ENCODE results near the gene KCTD18. TPM values are rescaled to one million over a fixed set of nuclear protein-coding genes. Genes with fewer than 3 reads are reported as not detected.

KCTD18 gene
- total RNA-seq, 1 experiment from 2014 or later = 14.7 TPM

- no peaks in the 10 kb centered on the region for H3K9me3 ChIP-seq (ENCODE audit: control insufficient read depth, insufficient read depth, low read depth, low read length)
- no TSS peak for BruUV-seq (replicated peaks)
- H3K27me3 ChIP-seq (ENCODE audit: control insufficient read depth, insufficient read depth, low read length) = no peaks in the 10 kb centered on the region
- no peak overlapping the region for H3K27ac ChIP-seq (ENCODE audit: low read length)
- ATAC-seq (peak; percentile 78), DNase-seq (ENCODE audit: low read depth, low spot score) (peak; percentile 20)
- H3K36me3 ChIP-seq (ENCODE audit: control insufficient read depth, insufficient read depth, low read length) = no peaks in the 10 kb centered on the region
- in situ Hi-C loops (cut with HindIII; ENCODE audit: low pct_unique_long_range_greater_than_20kb, low sequenced_read_pairs) (no loop called here), intact Hi-C loops (cut with micrococcal nuclease; ENCODE audit: unreplicated experiment) (loop anchor here (10.0 kb wide), 1 partner anchor 169 kb away; no protein-coding TSS in a partner anchor)
- peaks cover 23% of the 10 kb centered on the region for H3K4me1 ChIP-seq (ENCODE audit: control insufficient read depth, insufficient read depth, low read length)
- peak; percentile 80 for TF ChIP-seq CTCF (IDR thresholded peaks at IDR 0.05)
- no peak for TF ChIP-seq REST (IDR thresholded peaks at IDR 0.05; ENCODE audit: insufficient read depth in 1 of 2, low read depth in 2 of 2, low read length in 1 of 2)
- peak; percentile 66 for TF ChIP-seq POLR2AphosphoS5 (IDR thresholded peaks at IDR 0.05; ENCODE audit: low read depth, low read length)
- no peak overlapping the region for H3K4me3 ChIP-seq (ENCODE audit: low read depth in 2 of 2, low read length in 2 of 2)
- CTCF ChIA-PET = interaction anchor here (0.6 to 1.3 kb wide), 4 partner anchors 220 to 510 kb away, joined by 3 to 7 read pairs (median 3); no protein-coding TSS in a partner anchor
- POLR2A ChIA-PET = interaction anchor here (0.8 kb wide), 1 partner anchor 42 kb away, joined by 5 read pairs; the partner anchor contains the start of gene SGO2
Observed at GRCh38 chr2:200483729-200484198, 26.1 kb downstream of the KCTD18 start.

GRCh38 chr2:200482194-200482593, 27.7 kb downstream of the KCTD18 start:
- TF ChIP-seq TCF7L2 (IDR thresholded peaks at IDR 0.05; ENCODE audit: low read depth, low read length) (no peak), CTCF (IDR thresholded peaks at IDR 0.05) (no peak), POLR2AphosphoS5 (IDR thresholded peaks at IDR 0.05; ENCODE audit: low read depth, low read length) (no peak), SIN3A (IDR thresholded peaks at IDR 0.05; ENCODE audit: borderline replicate concordance, insufficient read depth, low read depth, low read length) (no peak), REST (IDR thresholded peaks at IDR 0.05; ENCODE audit: insufficient read depth in 1 of 2, low read depth in 2 of 2, low read length in 1 of 2) (no peak)

More at GRCh38 chr2:200482194-200482593, 27.7 kb downstream of the KCTD18 start:
- CTCF ChIA-PET = interaction anchor here (1.2 to 1.4 kb wide), 3 partner anchors 10 to 342 kb away, joined by 3 to 6 read pairs (median 3); partner anchors contain the start of gene KCTD18
- no peak overlapping the region for H3K4me3 ChIP-seq (ENCODE audit: low read depth in 2 of 2, low read length in 2 of 2)
- BruUV-seq (replicated peaks) = no TSS peak
- intact Hi-C loops (cut with micrococcal nuclease; ENCODE audit: unreplicated experiment) (loop anchor here (10.0 kb wide), 1 partner anchor 167 kb away; no protein-coding TSS in a partner anchor), in situ Hi-C loops (cut with HindIII; ENCODE audit: low pct_unique_long_range_greater_than_20kb, low sequenced_read_pairs) (no loop called here)
- POLR2A ChIA-PET = interaction anchor here (0.6 kb wide), 2 partner anchors 18 to 40 kb away, joined by 3 read pairs; no protein-coding TSS in a partner anchor
- H3K36me3 ChIP-seq (ENCODE audit: control insufficient read depth, insufficient read depth, low read length) = peaks cover 7% of the 10 kb centered on the region; the same call in 1 of the 2 replicates
- H3K27ac ChIP-seq (ENCODE audit: low read length) = peak overlapping the region; percentile 45
- no peak for DNase-seq (ENCODE audit: low read depth, low spot score)
- H3K27me3 ChIP-seq (ENCODE audit: control insufficient read depth, insufficient read depth, low read length) = no peaks in the 10 kb centered on the region
- H3K9me3 ChIP-seq (ENCODE audit: control insufficient read depth, insufficient read depth, low read depth, low read length) = no peaks in the 10 kb centered on the region
- ATAC-seq = no peak
- peaks cover 23% of the 10 kb centered on the region for H3K4me1 ChIP-seq (ENCODE audit: control insufficient read depth, insufficient read depth, low read length)

Measured in Panc1 (cell line).